NCI-H69 (cell line): ENCODE measurements around the gene RARA.

Experiments
- DNase-seq: peaks from one replicate; lab custom pipeline; 2025; lab: John Stamatoyannopoulos, UW

RARA gene

GRCh38 chr17:40309031-40309948, at the start of gene RARA:
Gene RARA, plus strand, starts transcription at chr17:40309180. Its CDS starts 22,039 bp downstream, at chr17:40331219.
- DNase-seq, result peak; percentile 68

GRCh38 chr17:40259505-40259904, 49.5 kb upstream of the RARA start:
- DNase-seq, result no peak

- DNase-seq, result no peak
These were observed 48.5 kb upstream of the RARA start for GRCh38 chr17:40260528-40260927.

DNA sequence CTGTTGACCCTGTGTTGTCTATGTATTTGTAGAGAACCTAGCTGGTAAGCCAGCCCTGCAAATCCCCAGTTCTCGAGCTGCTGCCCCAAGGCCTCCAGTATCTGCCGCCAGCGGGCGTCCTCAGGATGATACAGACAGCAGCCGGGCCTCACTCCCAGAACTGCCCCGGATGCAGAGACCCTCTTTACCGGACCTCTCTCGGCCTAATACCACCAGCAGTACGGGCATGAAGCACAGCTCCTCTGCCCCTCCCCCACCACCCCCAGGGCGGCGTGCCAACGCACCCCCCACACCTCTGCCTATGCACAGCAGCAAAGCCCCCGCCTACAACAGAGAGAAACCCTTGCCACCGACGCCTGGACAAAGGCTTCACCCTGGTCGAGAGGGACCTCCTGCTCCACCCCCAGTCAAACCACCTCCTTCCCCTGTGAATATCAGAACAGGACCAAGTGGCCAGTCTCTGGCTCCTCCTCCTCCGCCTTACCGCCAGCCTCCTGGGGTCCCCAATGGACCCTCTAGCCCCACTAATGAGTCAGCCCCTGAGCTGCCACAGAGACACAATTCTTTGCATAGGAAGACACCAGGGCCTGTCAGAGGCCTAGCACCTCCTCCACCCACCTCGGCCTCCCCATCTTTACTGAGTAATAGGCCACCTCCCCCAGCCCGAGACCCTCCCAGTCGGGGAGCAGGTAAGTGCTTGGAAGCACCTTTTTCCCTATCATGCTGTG, 44.4 kb upstream of the RARA start:
- DNase-seq, result no peak

DNA sequence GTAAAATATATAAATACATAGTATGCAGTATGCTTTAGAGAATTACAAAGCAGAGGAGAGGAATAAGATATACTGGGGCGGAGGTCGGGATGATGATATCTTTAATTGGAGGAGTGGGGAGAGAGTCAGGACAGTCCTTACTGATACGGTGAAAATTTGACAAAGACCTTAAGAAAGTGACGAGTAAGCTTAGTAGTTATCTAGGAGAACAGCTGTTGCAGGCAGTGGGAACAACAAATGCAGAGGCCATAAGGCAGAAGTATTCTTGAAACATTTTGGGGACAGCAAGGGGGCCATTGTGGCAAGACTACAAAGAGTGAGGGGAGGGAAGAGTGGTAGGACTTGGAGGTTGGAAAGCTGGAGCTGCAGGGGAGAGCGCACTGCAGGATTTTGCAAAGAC, 43.6 kb upstream of the RARA start:
- no peak for DNase-seq

GRCh38 chr17:40266882-40267281, 42.1 kb upstream of the RARA start:
- no peak for DNase-seq

GRCh38 chr17:40268141-40268712, 40.8 kb upstream of the RARA start:
- DNase-seq, result no peak

DNA sequence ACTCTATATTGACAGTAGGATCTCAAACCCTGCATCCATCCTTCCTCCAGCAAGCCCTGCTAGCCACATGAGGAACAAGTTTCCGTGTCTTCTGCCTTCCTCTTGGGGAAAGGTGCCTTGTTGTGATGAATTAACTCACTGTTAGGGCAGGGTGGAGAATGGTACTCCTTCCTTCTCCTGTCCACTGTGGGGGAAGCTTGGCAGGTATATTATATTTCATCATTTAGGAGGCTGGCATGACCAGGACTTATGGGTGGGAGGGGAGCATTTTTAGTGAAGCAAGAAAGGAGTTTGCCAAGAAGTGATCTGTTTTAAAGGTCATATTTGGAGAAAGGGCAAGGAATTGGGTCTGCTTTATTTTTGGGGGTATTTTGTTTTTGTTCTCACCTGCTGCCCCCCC, 30.6 kb upstream of the RARA start:
- DNase-seq, result no peak

DNA sequence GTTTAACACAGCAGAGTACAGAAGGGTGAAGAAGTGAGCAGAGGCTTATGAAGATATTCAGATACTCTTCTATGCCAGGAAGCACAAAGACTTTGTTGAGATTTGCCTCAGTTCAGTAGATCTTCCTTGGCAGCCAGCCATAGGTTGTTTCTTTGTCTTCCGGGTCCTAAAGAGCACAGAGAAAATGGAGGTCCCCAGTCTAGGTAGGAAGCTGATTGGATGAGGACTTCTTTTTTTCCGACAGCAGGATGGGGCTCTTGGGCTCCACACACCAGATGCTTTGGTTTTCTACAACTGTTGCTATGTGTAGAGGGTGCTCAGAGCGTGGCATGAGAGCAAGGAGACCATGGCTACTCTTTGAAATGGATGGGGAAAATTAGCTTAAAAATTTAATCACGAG, 29.6 kb upstream of the RARA start:
- no peak for DNase-seq

- DNase-seq, result no peak
These were observed 27.3 kb upstream of the RARA start for GRCh38 chr17:40281663-40282062.

DNA sequence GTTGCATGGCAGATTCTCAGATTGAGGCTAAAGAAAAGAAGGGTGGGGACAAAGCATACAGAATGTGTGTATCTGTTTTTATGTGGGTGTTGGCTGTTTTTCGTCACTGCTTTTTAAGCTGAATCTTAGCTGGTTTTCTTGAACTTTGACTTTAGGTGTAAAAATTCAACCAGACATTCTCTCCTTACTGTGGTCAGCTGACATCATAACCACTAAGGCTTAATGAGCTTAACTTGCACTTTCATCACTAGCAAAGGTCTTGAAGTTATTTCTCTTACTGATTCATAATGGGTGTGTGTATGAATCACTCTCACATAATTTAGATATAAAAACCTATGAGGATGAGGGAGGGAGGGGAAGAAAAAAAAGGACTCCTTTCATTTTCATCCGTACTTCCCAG, 25.3 kb upstream of the RARA start:
- DNase-seq, result no peak

- no peak for DNase-seq
These were observed 24.8 kb upstream of the RARA start for GRCh38 chr17:40284085-40284713.

- no peak for DNase-seq
These were observed 22.5 kb upstream of the RARA start for GRCh38 chr17:40286473-40286872.

DNA sequence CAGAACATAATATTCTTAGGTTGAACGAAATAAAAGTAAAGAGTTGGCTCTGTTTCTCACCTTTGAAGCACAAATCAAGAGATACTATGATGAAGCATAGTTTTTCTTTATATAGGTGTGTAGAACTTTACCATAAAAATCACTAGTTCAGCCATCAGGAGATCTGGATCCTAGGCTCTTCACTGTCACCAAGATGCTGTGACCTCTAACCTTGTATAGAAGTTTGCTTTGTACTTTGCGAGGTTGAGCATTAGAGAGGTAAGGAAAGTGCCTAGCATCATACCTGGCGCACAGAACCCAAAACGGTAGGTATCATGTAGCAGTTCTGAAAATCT, 21.9 kb upstream of the RARA start:
- no peak for DNase-seq

GRCh38 chr17:40287494-40288369, 21.2 kb upstream of the RARA start, which contains the start of gene CDC6:
Gene CDC6, plus strand, starts transcription at chr17:40287879. Its CDS starts 1,542 bp downstream, at chr17:40289421.
- peak; percentile 98 for DNase-seq

- DNase-seq, result peak; percentile 39
These were observed 18.2 kb upstream of the RARA start for GRCh38 chr17:40290629-40291280.

GRCh38 chr17:40291281-40291664, 17.7 kb upstream of the RARA start:
- DNase-seq, result peak; percentile 27

DNA sequence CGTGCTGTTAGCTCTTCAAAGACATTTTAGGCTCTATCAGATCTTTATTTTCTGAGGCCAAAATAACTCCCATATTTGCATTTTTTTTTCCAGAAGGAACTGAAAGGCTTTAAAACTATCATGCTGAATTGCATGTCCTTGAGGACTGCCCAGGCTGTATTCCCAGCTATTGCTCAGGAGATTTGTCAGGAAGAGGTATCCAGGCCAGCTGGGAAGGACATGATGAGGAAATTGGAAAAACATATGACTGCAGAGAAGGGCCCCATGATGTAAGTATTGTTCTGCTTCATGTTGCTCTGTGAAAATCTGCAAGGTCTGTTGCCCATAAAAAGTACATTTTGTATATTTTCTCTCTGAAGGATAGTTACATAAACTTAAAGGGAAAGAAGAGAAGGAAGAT, 15.6 kb upstream of the RARA start:
- DNase-seq, result no peak

GRCh38 chr17:40295488-40296436, 13.2 kb upstream of the RARA start:
- DNase-seq, result peak; percentile 72

GRCh38 chr17:40297511-40297910, 11.5 kb upstream of the RARA start:
- no peak for DNase-seq
